ENCODE measurements around the gene ABLIM1. TPM values are rescaled to one million over a fixed set of nuclear protein-coding genes. Genes with fewer than 3 reads are reported as not detected.

ABLIM1 gene
- total RNA-seq, 1 experiment from 2014 or later = 62.1 TPM

GRCh38 chr10:114393886-114394285 is 264.2 kb downstream of the ABLIM1 start (continued):
- no peak for TF ChIP-seq CTCF (IDR thresholded peaks at IDR 0.05)
- TF ChIP-seq ZNF425 (CRISPR knock-in tag; conservative IDR thresholded peaks at IDR 0.05) = no peak
- TF ChIP-seq ZNF232 (CRISPR knock-in tag; IDR thresholded peaks at IDR 0.05) = no peak
- no peak for TF ChIP-seq ZBTB21 (CRISPR knock-in tag; IDR thresholded peaks at IDR 0.05; ENCODE audit: borderline replicate concordance)
- TF ChIP-seq PRDM15 (CRISPR knock-in tag; IDR thresholded peaks at IDR 0.05) = no peak
- no peak for TF ChIP-seq FOXK1 (CRISPR knock-in tag; IDR thresholded peaks at IDR 0.05)
- TF ChIP-seq RELA (CRISPR knock-in tag; IDR thresholded peaks at IDR 0.05; ENCODE audit: borderline replicate concordance) = no peak
- TF ChIP-seq MAX (CRISPR knock-in tag; IDR thresholded peaks at IDR 0.05) = no peak
- TF ChIP-seq ZNF281 (CRISPR knock-in tag; IDR thresholded peaks at IDR 0.05) = no peak
- TF ChIP-seq ATF1 (CRISPR knock-in tag; IDR thresholded peaks at IDR 0.05) = no peak
- TF ChIP-seq ESRRA (CRISPR knock-in tag; IDR thresholded peaks at IDR 0.05; ENCODE audit: borderline replicate concordance) = no peak

GRCh38 chr10:114393482-114393881 is 264.6 kb downstream of the ABLIM1 start:
- DNase-seq (ENCODE audit: low spot score) (no peak), ATAC-seq (no peak; the same call in 1 of the 2 replicates)
- no peak overlapping the region for H3K4me3 Mint-ChIP-seq
- H3K4me1 Mint-ChIP-seq = peaks cover 10% of the 10 kb centered on the region
- ChIA-PET POLR2A (no interaction called here), CTCF (no interaction called here)
- H3K9me3 Mint-ChIP-seq = no peaks in the 10 kb centered on the region
- no peaks in the 10 kb centered on the region for H3K36me3 Mint-ChIP-seq
- H3K27me3 Mint-ChIP-seq (ENCODE audit: low read depth) = no peaks in the 10 kb centered on the region; the same call in 1 of the 2 replicates
- H3K27ac Mint-ChIP-seq = no peak overlapping the region
- no peak for TF ChIP-seq E2F4 (CRISPR knock-in tag; IDR thresholded peaks at IDR 0.05; ENCODE audit: borderline replicate concordance, low read depth)
- TF ChIP-seq USF2 (CRISPR knock-in tag; IDR thresholded peaks at IDR 0.05) = no peak
- TF ChIP-seq SMAD3 (CRISPR knock-in tag; IDR thresholded peaks at IDR 0.05; ENCODE audit: borderline replicate concordance) = no peak
- TF ChIP-seq RORB (CRISPR knock-in tag; IDR thresholded peaks at IDR 0.05) = no peak
- TF ChIP-seq IRF1 (CRISPR knock-in tag; IDR thresholded peaks at IDR 0.05) = no peak
- TF ChIP-seq PREB (CRISPR knock-in tag; IDR thresholded peaks at IDR 0.05; ENCODE audit: borderline replicate concordance) = no peak
- TF ChIP-seq HMGXB4 (CRISPR knock-in tag; IDR thresholded peaks at IDR 0.05) = no peak
- TF ChIP-seq NR1H2 (CRISPR knock-in tag; IDR thresholded peaks at IDR 0.05) = no peak
